ENCODE results near the gene PCED1B.

DNA sequence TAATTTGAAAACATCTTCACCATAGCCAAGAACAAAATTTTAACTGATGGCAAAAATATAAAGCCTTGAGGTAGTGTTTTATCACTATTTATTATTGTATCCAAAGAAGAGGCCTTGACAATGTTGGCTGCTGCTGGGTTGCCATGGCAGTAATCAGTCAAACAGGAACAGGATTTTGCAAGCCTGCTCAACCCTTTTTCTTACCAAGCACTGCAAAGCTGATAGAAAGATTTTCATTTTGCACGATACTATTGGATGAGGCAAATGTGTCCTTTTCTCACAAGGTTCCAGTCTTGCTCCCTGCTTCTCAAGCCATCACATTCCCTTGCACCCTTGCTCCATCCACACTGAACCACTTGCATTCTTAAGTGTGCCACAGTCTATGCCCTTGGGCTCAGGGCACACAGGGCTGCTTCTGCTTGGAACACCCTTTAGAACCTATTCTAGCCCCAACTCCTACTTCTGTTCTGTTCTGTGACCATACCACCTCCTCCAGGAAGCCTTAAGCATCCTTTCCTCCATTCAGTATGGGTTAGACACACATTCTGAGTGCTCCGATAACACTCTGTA, 76.8 kb downstream of the PCED1B start:
- TF ChIP-seq, protein P1, sequence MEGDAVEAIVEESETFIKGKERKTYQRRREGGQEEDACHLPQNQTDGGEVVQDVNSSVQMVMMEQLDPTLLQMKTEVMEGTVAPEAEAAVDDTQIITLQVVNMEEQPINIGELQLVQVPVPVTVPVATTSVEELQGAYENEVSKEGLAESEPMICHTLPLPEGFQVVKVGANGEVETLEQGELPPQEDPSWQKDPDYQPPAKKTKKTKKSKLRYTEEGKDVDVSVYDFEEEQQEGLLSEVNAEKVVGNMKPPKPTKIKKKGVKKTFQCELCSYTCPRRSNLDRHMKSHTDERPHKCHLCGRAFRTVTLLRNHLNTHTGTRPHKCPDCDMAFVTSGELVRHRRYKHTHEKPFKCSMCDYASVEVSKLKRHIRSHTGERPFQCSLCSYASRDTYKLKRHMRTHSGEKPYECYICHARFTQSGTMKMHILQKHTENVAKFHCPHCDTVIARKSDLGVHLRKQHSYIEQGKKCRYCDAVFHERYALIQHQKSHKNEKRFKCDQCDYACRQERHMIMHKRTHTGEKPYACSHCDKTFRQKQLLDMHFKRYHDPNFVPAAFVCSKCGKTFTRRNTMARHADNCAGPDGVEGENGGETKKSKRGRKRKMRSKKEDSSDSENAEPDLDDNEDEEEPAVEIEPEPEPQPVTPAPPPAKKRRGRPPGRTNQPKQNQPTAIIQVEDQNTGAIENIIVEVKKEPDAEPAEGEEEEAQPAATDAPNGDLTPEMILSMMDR (IDR thresholded peaks at IDR 0.05), result no peak
- TF ChIP-seq POLR2AphosphoS5 (IDR thresholded peaks at IDR 0.05; ENCODE audit: insufficient read depth in 1 of 2, low read depth in 1 of 2) (no peak), POLR2A (IDR thresholded peaks at IDR 0.05) (no peak)
